ENCODE measurements around the gene CASS4. TPM values are rescaled to one million over a fixed set of nuclear protein-coding genes. Genes with fewer than 3 reads are reported as not detected.

Gene CASS4
- total and polyA plus RNA-seq, 2 donors (not counting 3 experiments of a cell fraction or from before 2014, with no cell fraction given), result not detected

GRCh38 chr20:56391596-56392131 lies 20.4 kb upstream of the CASS4 start:
- intact Hi-C loops (cut with micrococcal nuclease) (loop anchor here (1.0 to 2.0 kb wide), 4 partner anchors 15 to 77 kb away; partner anchors contain the start of genes FAM210B and RTF2), dilution Hi-C loops (cut with MboI; ENCODE audit: extremely low pct_ligation_motif_present, low sequenced_read_pairs) (no loop called here)
- no peak for DNase-seq (ENCODE audit: low read depth, low spot score)
- no TSS peak for BruUV-seq (replicated peaks)
- ChIA-PET CTCF (interaction anchor here (0.9 to 1.8 kb wide), 5 partner anchors 8 to 34 kb away, joined by 3 to 6 read pairs (median 5); partner anchors contain the start of gene CASS4), POLR2A (interaction anchor here (0.9 to 1.5 kb wide), 2 partner anchors 8 to 33 kb away, joined by 4 to 6 read pairs; partner anchors contain the start of gene FAM210B)
- H3K9me1 ChIP-seq (replicated peaks; ENCODE audit: control insufficient read depth, extremely low read depth, insufficient read depth, low read length), result no peaks in the 10 kb centered on the region
- H3K27me3 ChIP-seq (ENCODE audit: control insufficient read depth in 2 of 2, insufficient read depth in 2 of 2, low read length in 2 of 2), result no peaks in the 10 kb centered on the region
- peak overlapping the region; percentile 50 for H3K27ac ChIP-seq (ENCODE audit: insufficient read depth, low read depth, low read length)
- H3K4me2 ChIP-seq (ENCODE audit: insufficient read depth, low read length), result peak overlapping the region; percentile 65
- H3K79me2 ChIP-seq (ENCODE audit: control insufficient read depth, insufficient read depth, low read length), result peaks cover 67% of the 10 kb centered on the region
- TF ChIP-seq, protein P1, sequence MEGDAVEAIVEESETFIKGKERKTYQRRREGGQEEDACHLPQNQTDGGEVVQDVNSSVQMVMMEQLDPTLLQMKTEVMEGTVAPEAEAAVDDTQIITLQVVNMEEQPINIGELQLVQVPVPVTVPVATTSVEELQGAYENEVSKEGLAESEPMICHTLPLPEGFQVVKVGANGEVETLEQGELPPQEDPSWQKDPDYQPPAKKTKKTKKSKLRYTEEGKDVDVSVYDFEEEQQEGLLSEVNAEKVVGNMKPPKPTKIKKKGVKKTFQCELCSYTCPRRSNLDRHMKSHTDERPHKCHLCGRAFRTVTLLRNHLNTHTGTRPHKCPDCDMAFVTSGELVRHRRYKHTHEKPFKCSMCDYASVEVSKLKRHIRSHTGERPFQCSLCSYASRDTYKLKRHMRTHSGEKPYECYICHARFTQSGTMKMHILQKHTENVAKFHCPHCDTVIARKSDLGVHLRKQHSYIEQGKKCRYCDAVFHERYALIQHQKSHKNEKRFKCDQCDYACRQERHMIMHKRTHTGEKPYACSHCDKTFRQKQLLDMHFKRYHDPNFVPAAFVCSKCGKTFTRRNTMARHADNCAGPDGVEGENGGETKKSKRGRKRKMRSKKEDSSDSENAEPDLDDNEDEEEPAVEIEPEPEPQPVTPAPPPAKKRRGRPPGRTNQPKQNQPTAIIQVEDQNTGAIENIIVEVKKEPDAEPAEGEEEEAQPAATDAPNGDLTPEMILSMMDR (IDR thresholded peaks at IDR 0.05; ENCODE audit: extremely low read depth in 1 of 2, insufficient read depth in 1 of 2, low read depth in 1 of 2, low read length in 2 of 2), result no peak
- no peak for TF ChIP-seq JUN (IDR thresholded peaks at IDR 0.05; ENCODE audit: borderline replicate concordance, insufficient read depth, insufficient read length, low read depth)
- TF ChIP-seq GATA2 (IDR thresholded peaks at IDR 0.05; ENCODE audit: insufficient read depth, insufficient read length, low read depth, low read length), result no peak
- no peak for TF ChIP-seq EZH2 (IDR thresholded peaks at IDR 0.05; ENCODE audit: borderline replicate concordance, low read depth, low read length, severe bottlenecking)
- no peak for TF ChIP-seq POLR2A (IDR thresholded peaks at IDR 0.05; ENCODE audit: low read depth, low read length)
- no peak for TF ChIP-seq MAX (IDR thresholded peaks at IDR 0.05; ENCODE audit: insufficient read depth, insufficient read length)
- TF ChIP-seq POLR2AphosphoS5 (IDR thresholded peaks at IDR 0.05; ENCODE audit: insufficient read depth, low read depth, low read length), result no peak
- no peak for TF ChIP-seq MYC (IDR thresholded peaks at IDR 0.05; ENCODE audit: low read depth, low read length)
- TF ChIP-seq FOS (IDR thresholded peaks at IDR 0.05; ENCODE audit: borderline replicate concordance, insufficient read depth, low read length), result no peak
- no peaks in the 10 kb centered on the region for H4K20me1 ChIP-seq (replicated peaks; ENCODE audit: control insufficient read depth, extremely low read depth, insufficient read depth, low read length)
- H3K9ac ChIP-seq (replicated peaks; ENCODE audit: extremely low read depth, insufficient read depth, low read length), result peak overlapping the region; percentile 52
- H3K9me3 ChIP-seq (replicated peaks; ENCODE audit: control insufficient read depth, insufficient read depth, low read length), result no peaks in the 10 kb centered on the region
- FAIRE-seq, result no peak
- H3K4me1 ChIP-seq (ENCODE audit: control insufficient read depth, extremely low read depth, insufficient read depth, low read length), result peaks cover 14% of the 10 kb centered on the region
- H3K4me3 ChIP-seq (replicated peaks in 1 of 3; ENCODE audit: insufficient read depth in 1 of 3, low read depth in 1 of 3, low read length in 3 of 3), result peak overlapping the region; percentile 51 to 79 (median 78)
- peak overlapping the region; percentile 80 for H2AFZ ChIP-seq (ENCODE audit: low read depth, low read length)
- peaks cover 6 to 10% of the 10 kb centered on the region in 2 experiments for H3K36me3 ChIP-seq (ENCODE audit: control insufficient read depth in 2 of 2, extremely low read depth in 1 of 2, insufficient read depth in 2 of 2, low read length in 2 of 2)
